A549 (cell line): ENCODE data around the gene STAC. TPM values are rescaled to one million over a fixed set of nuclear protein-coding genes. Genes with fewer than 3 reads are reported as not detected.
A peak's percentile ranks its signal among the peaks of the same experiment; 100 is the strongest.

Experiments used
- ATAC-seq, 2 experiments: fragments of 200-7000 bp in 1 of 2; fragments of >200 bp in 1 of 2; cut with Nextera tagmentation in 1 of 2; cut with Tn5 transposase in 1 of 2; 3 replicates each; pipeline versions ENCODE4 v1.8.0 to v1.9.1; 2018 to 2020; ENCODE audit warnings: mild to moderate bottlenecking in 1 of 2, moderate library complexity in 1 of 2
- CTCF ChIA-PET: fragments of 300-600 bp; sonication (Branson Sonifier 250); formaldehyde crosslinking; extraction: SDS; loops from one replicate; lab custom pipeline; 2021; ENCODE audit warnings: antibody characterized with exemption, inconsistent platforms; lab: Yijun Ruan, JAX
- POLR2A ChIA-PET: fragments of 350-600 bp; formaldehyde crosslinking; extraction: SDS; loops from one replicate; lab custom pipeline; 2021; ENCODE audit warnings: antibody characterized with exemption, inconsistent platforms; lab: Yijun Ruan, JAX
- DNase-seq, 2 experiments: peaks; one replicate each; pipeline versions ENCODE4 v3.0.0 to v3.0.0-alpha.2; 2011 to 2016; ENCODE audit warnings: low read depth in 1 of 2, low spot score in 1 of 2
- FAIRE-seq: peaks from 2 replicates; lab custom pipeline; 2011; peaks lifted over from hg19 to GRCh38; lab: Jason Lieb, UNC
- H3K27ac ChIP-seq, 2 experiments: fragments of >200 bp; sonication (Bioruptor Twin); formaldehyde crosslinking; 3 replicates each; pipeline ENCODE4 v1.5.1; 2016 to 2017
- H3K4me1 ChIP-seq: fragments of >200 bp; sonication (Bioruptor Twin); formaldehyde crosslinking; 3 replicates; pipeline ENCODE4 v1.6.1; 2016
- H3K4me2 ChIP-seq: fragments of >200 bp; sonication (Bioruptor Twin); formaldehyde crosslinking; 3 replicates; pipeline ENCODE4 v1.6.1; 2016
- H3K4me3 ChIP-seq: fragments of >200 bp; sonication (Bioruptor Twin); formaldehyde crosslinking; 3 replicates; pipeline ENCODE4 v1.5.1; 2016
- H3K9me3 ChIP-seq: fragments of >200 bp; sonication (Bioruptor Twin); formaldehyde crosslinking; 3 replicates; pipeline ENCODE4 v1.6.1; 2016
- BCL3 ChIP-seq: fragments of >200 bp; sonication (Bioruptor Twin); formaldehyde crosslinking; IDR thresholded peaks from 3 replicates; pipeline ENCODE4 v1.6.1; 2016
- CBX2 ChIP-seq: fragments of 200-600 bp; sonication (generic); IDR thresholded peaks from 2 replicates; pipeline ENCODE4 v1.6.1; 2016; ENCODE audit warnings: low read depth, mild to moderate bottlenecking, borderline replicate concordance
- EP300 ChIP-seq, 2 experiments: fragments of >200 bp; sonication (Bioruptor Twin); formaldehyde crosslinking; IDR thresholded peaks; 2 replicates in 1 of 2; 3 replicates in 1 of 2; pipeline ENCODE4 v1.6.1; 2016 to 2017
- FOSB ChIP-seq: fragments of 250-450 bp; sonication (Bioruptor Pico); IDR thresholded peaks from 2 replicates; pipeline ENCODE4 v1.5.0; 2020; ENCODE audit warnings: mild to moderate bottlenecking, moderate library complexity
- FOXS1 ChIP-seq: fragments of 250-450 bp; sonication (Bioruptor Pico); IDR thresholded peaks from 2 replicates; pipeline ENCODE4 v1.5.0; 2020; ENCODE audit warnings: mild to moderate bottlenecking, moderate library complexity
- HDAC2 ChIP-seq: fragments of 200-600 bp; sonication (generic); IDR thresholded peaks from 2 replicates; pipeline ENCODE4 v1.6.1; 2016
- HEYL ChIP-seq: fragments of 250-450 bp; sonication (Bioruptor Pico); IDR thresholded peaks from 2 replicates; pipeline ENCODE4 v1.8.0; 2021; ENCODE audit warnings: mild to moderate bottlenecking, moderate library complexity
- HOXB5 ChIP-seq: fragments of 250-450 bp; sonication (Bioruptor Pico); IDR thresholded peaks from 2 replicates; pipeline ENCODE4 v1.5.0; 2020; ENCODE audit warnings: mild to moderate bottlenecking, moderate library complexity
- JUNB ChIP-seq: fragments of >200 bp; sonication (Bioruptor Twin); formaldehyde crosslinking; IDR thresholded peaks from 2 replicates; pipeline ENCODE4 v1.6.1; 2016
- MAX ChIP-seq: IDR thresholded peaks from 2 replicates; pipeline ENCODE4 v1.6.1; 2012
- NPAS2 ChIP-seq: fragments of 250-450 bp; sonication (Bioruptor Pico); IDR thresholded peaks from 2 replicates; pipeline ENCODE4 v1.8.0; 2022; ENCODE audit warnings: mild to moderate bottlenecking, moderate library complexity, borderline replicate concordance
- POLR2A ChIP-seq: IDR thresholded peaks from 2 replicates; pipeline ENCODE4 v1.6.1; 2012; ENCODE audit warnings: mild to moderate bottlenecking, low read length
- REST ChIP-seq: fragments of 200-600 bp; sonication (generic); IDR thresholded peaks from 2 replicates; pipeline ENCODE4 v1.6.1; 2016; ENCODE audit warnings: antibody characterized with exemption, mild to moderate bottlenecking, moderate library complexity
- SMC3 ChIP-seq: fragments of >200 bp; sonication (Bioruptor Twin); formaldehyde crosslinking; IDR thresholded peaks from 3 replicates; pipeline ENCODE4 v1.6.1; 2018; ENCODE audit warnings: inconsistent platforms
- TFCP2L1 ChIP-seq: fragments of 250-450 bp; sonication (Bioruptor Pico); IDR thresholded peaks from 2 replicates; pipeline ENCODE4 v1.5.0; 2021; ENCODE audit warnings: mild to moderate bottlenecking
- TP53 ChIP-seq: fragments of 250-450 bp; sonication (Bioruptor Pico); IDR thresholded peaks from 2 replicates; pipeline ENCODE4 v1.5.0; 2021; ENCODE audit warnings: mild to moderate bottlenecking, moderate library complexity
- USF2 ChIP-seq: fragments of 450-650 bp; IDR thresholded peaks from 2 replicates; pipeline ENCODE4 v1.6.1; 2014; ENCODE audit warnings: antibody characterized with exemption
- ZFP36 ChIP-seq: fragments of 450-650 bp; IDR thresholded peaks from 2 replicates; pipeline ENCODE4 v1.6.1; 2014; ENCODE audit warnings: borderline replicate concordance; ENCODE audit not compliant: partially characterized antibody
- WGBS: methylation state at CpG from one replicate; pipeline ENCODE4 v1.1.6; 2017; ENCODE audit errors: missing lambda C conversion rate; 5-methylcytosine and 5-hydroxymethylcytosine counted together
- polyA plus RNA-seq, 4 experiments: library from polyadenylated mRNA; depleted of rRNA in 3 of 4; stranded (reverse); fragments of >200 nt; fragmentation: RNase III in 1 of 4; extraction: RNeasy Plus Mini Kit Qiagen cat#74134 plus additional on column Dnase treatment in 1 of 4; gene quantifications; 2 replicates in 3 of 4; 3 replicates in 1 of 4; pipeline ENCODE4 v1.2.3, GENCODE V29; 2011 to 2017
- TF ChIP-seq, protein P1 (sequence below): IDR thresholded peaks from 2 replicates; pipeline ENCODE4 v1.6.1; 2012
- TF ChIP-seq, protein P2 (sequence below): fragments of >200 bp; sonication (Bioruptor Twin); formaldehyde crosslinking; IDR thresholded peaks from 2 replicates; pipeline ENCODE4 v1.6.1; 2016

The STAC gene
- polyA plus RNA-seq, 2 of the 4 experiments (the other 2 are of a cell fraction), result 2.2 to 3.4 TPM

GRCh38 chr3:36373666-36374065, 6.6 kb upstream of the STAC start:
- Histone ChIP-seq H3K27ac (0 out of 6 replicates have a peak overlapping the region, but pooled peaks of 1 of the 2 experiments have one; percentile 35), H3K4me3 (no peak overlapping the region), H3K4me1 (peaks cover 22% of the 10 kb centered on the region), H3K4me2 (no peak overlapping the region), H3K9me3 (no peaks in the 10 kb centered on the region)
- FAIRE-seq (no peak), DNase-seq (no peak), ATAC-seq (no peak)
- 25% methylated on average over 3 of the region's 3 CpGs for WGBS
- POLR2A ChIA-PET, result no interaction called here
- TF ChIP-seq HEYL (CRISPR knock-in tag), result no peak
- CTCF ChIA-PET, result no interaction called here

GRCh38 chr3:36379872-36380220, 458 bp upstream of the STAC start:
- peak overlapping the region; percentile 41 to 83 for H3K27ac ChIP-seq
- 10% methylated on average over 8 of the region's 8 CpGs for WGBS
- ChIA-PET POLR2A (no interaction called here), CTCF (no interaction called here)
- no peak for FAIRE-seq
- peaks cover 5% of the 10 kb centered on the region; the same call in 1 of the 3 replicates for H3K4me1 ChIP-seq
- no peak for TF ChIP-seq NPAS2 (CRISPR knock-in tag)
- no peak for TF ChIP-seq USF2
- no peak for TF ChIP-seq BCL3
- no peak for TF ChIP-seq HDAC2
- no peak for TF ChIP-seq MAX
- no peaks in the 10 kb centered on the region for H3K9me3 ChIP-seq
- peak overlapping the region; percentile 85 for H3K4me2 ChIP-seq
- H3K4me3 ChIP-seq, result peak overlapping the region; percentile 48
- DNase-seq, result no peak
- peak in 1 of 2 experiments; percentile 33; a peak in 3 of 6 replicates for ATAC-seq

DNA sequence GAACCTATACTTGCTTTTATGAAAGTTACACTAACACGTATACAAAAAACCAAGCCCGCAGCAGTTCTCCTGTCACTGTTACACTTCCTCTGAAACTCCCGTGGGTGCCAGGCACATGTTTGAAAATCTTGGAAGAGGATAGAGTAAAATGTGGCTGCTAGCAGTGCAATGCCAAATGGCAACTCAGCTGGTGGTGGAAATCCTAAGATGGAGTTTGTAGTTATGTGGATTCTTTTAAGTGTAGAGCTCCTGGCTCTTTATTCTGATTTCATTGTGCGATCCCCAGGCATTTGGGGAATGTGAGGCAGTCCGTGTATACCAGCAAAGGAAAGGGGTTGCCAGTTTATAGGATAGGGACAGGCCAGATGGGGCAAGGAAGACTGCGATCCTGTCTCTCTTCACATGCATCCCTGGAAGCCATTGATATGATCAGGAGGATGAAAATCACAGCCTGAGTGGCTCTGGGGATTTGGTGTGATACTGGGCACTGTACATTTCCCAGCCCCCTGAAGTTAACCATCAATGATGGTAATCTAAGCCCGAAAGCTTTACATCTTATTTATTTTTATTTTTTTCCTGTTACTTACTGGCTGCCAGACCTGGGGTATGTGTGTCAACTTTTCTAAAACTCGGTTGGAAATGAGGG, 1.1 kb downstream of the STAC start:
- FAIRE-seq (no peak), DNase-seq (no peak), ATAC-seq (no peak)
- POLR2A ChIA-PET, result no interaction called here
- Histone ChIP-seq H3K4me2 (peak overlapping the region; percentile 85), H3K9me3 (no peaks in the 10 kb centered on the region), H3K27ac (0 out of 6 replicates have a peak overlapping the region, but pooled peaks of 1 of the 2 experiments have one; percentile 10), H3K4me1 (peaks cover 5% of the 10 kb centered on the region; the same call in 1 of the 3 replicates), H3K4me3 (peak overlapping the region; percentile 48; the same call in 2 of the 3 replicates)
- 73% methylated on average over 8 of the region's 8 CpGs for WGBS
- CTCF ChIA-PET, result interaction anchor here (0.6 to 0.9 kb wide), 3 partner anchors 8 to 681 kb away, joined by 3 read pairs; no protein-coding TSS in a partner anchor
- TF ChIP-seq FOXS1 (CRISPR knock-in tag), result no peak

- POLR2A ChIA-PET, result no interaction called here
Observed at GRCh38 chr3:36393563-36393962, 13.3 kb downstream of the STAC start.

GRCh38 chr3:36394176-36394575, 13.9 kb downstream of the STAC start:
- DNase-seq (no peak), ATAC-seq (no peak), FAIRE-seq (no peak)
- CTCF ChIA-PET, result interaction anchor here (1.3 kb wide), 1 partner anchor 10 kb away, joined by 3 read pairs; no protein-coding TSS in a partner anchor
- POLR2A ChIA-PET, result no interaction called here
- no peak overlapping the region for H3K4me2 ChIP-seq
- H3K4me1 ChIP-seq, result no peaks in the 10 kb centered on the region
- no peaks in the 10 kb centered on the region for H3K9me3 ChIP-seq
- no peak overlapping the region for H3K27ac ChIP-seq
- TF ChIP-seq REST (no peak), POLR2A (no peak), HDAC2 (no peak), HOXB5 (CRISPR knock-in tag) (no peak), CBX2 (no peak), EP300 (IDR thresholded peaks at IDR 0.05) (no peak), FOSB (no peak), TFCP2L1 (CRISPR knock-in tag) (no peak)
- TF ChIP-seq, protein P1, sequence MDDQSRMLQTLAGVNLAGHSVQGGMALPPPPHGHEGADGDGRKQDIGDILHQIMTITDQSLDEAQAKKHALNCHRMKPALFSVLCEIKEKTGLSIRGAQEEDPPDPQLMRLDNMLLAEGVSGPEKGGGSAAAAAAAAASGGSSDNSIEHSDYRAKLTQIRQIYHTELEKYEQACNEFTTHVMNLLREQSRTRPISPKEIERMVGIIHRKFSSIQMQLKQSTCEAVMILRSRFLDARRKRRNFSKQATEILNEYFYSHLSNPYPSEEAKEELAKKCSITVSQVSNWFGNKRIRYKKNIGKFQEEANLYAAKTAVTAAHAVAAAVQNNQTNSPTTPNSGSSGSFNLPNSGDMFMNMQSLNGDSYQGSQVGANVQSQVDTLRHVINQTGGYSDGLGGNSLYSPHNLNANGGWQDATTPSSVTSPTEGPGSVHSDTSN, result no peak
- H3K4me3 ChIP-seq, result no peak overlapping the region

More at GRCh38 chr3:36393563-36393962, 13.3 kb downstream of the STAC start:
- CTCF ChIA-PET, result interaction anchor here (1.1 to 1.9 kb wide), 3 partner anchors 10 to 428 kb away, joined by 3 to 5 read pairs (median 3); no protein-coding TSS in a partner anchor
- TF ChIP-seq, protein P2, sequence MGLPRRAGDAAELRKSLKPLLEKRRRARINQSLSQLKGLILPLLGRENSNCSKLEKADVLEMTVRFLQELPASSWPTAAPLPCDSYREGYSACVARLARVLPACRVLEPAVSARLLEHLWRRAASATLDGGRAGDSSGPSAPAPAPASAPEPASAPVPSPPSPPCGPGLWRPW, result no peak
- TF ChIP-seq HEYL (CRISPR knock-in tag) (no peak), TP53 (CRISPR knock-in tag) (no peak), JUNB (no peak), SMC3 (no peak), ZFP36 (no peak)
- no peak overlapping the region for H3K4me2 ChIP-seq
- no peak overlapping the region for H3K4me3 ChIP-seq
- WGBS, result 71% methylated on average over 1 of the region's 1 CpG
- no peaks in the 10 kb centered on the region for H3K9me3 ChIP-seq
- ATAC-seq (no peak), DNase-seq (no peak), FAIRE-seq (no peak)
- H3K27ac ChIP-seq, result no peak overlapping the region
- no peaks in the 10 kb centered on the region for H3K4me1 ChIP-seq
